Measurements from ENCODE around the gene CXorf49.
"Not testable (repeated sequence)": the region's sequence is repeated elsewhere in the genome, so short reads cannot be mapped to it uniquely, and the experiment has no call there.

CXorf49 gene

GRCh38 chrX:71718185-71718584 is at the start of gene CXorf49:
Gene CXorf49 (minus strand): TSS chrX:71718285. CDS start chrX:71718151, 134 bp downstream.
- not testable (repeated sequence) for H3K4me3 ChIP-seq (ENCODE audit: low read depth, low read length)

GRCh38 chrX:71767134-71767533 is 49.0 kb upstream of the CXorf49 start:
- not testable (repeated sequence) for H3K4me3 ChIP-seq (ENCODE audit: low read depth, low read length)

GRCh38 chrX:71765613-71766012 is 47.5 kb upstream of the CXorf49 start:
- not testable (repeated sequence) for H3K4me3 ChIP-seq (ENCODE audit: low read depth, low read length)

GRCh38 chrX:71764832-71765231 is 46.7 kb upstream of the CXorf49 start:
- not testable (repeated sequence) for H3K4me3 ChIP-seq (ENCODE audit: low read depth, low read length)

GRCh38 chrX:71763049-71763448 is 45.0 kb upstream of the CXorf49 start, which contains the start of gene CXorf49B:
Gene CXorf49B (plus strand): TSS chrX:71763349. CDS start chrX:71763424, 75 bp downstream.
- not testable (repeated sequence) for H3K4me3 ChIP-seq (ENCODE audit: low read depth, low read length)

GRCh38 chrX:71760688-71761281 is 42.7 kb upstream of the CXorf49 start:
- not testable (repeated sequence) for H3K4me3 ChIP-seq (ENCODE audit: low read depth, low read length)

- H3K4me3 ChIP-seq (ENCODE audit: low read depth, low read length), result not testable (repeated sequence)
Measured at GRCh38 chrX:71720289-71720886, 2.3 kb upstream of the CXorf49 start.

GRCh38 chrX:71719195-71719594 is 1.1 kb upstream of the CXorf49 start:
- not testable (repeated sequence) for H3K4me3 ChIP-seq (ENCODE audit: low read depth, low read length)

- not testable (repeated sequence) for H3K4me3 ChIP-seq (ENCODE audit: low read depth, low read length)
Measured at GRCh38 chrX:71716323-71716722, 1.8 kb downstream of the CXorf49 start.

- H3K4me3 ChIP-seq (ENCODE audit: low read depth, low read length), result not testable (repeated sequence)
Measured at GRCh38 chrX:71715551-71715950, 2.5 kb downstream of the CXorf49 start.

- H3K4me3 ChIP-seq (ENCODE audit: low read depth, low read length), result not testable (repeated sequence)
Measured at GRCh38 chrX:71714064-71714463, 4.0 kb downstream of the CXorf49 start.

- H3K4me3 ChIP-seq (ENCODE audit: low read depth, low read length), result not testable (repeated sequence)
Measured at GRCh38 chrX:71702853-71703252, 15.2 kb downstream of the CXorf49 start.

- not testable (repeated sequence) for H3K4me3 ChIP-seq (ENCODE audit: low read depth, low read length)
Measured at GRCh38 chrX:71699023-71699344, 19.1 kb downstream of the CXorf49 start.

GRCh38 chrX:71698299-71699022 is 19.6 kb downstream of the CXorf49 start:
- not testable (repeated sequence) for H3K4me3 ChIP-seq (ENCODE audit: low read depth, low read length)

GRCh38 chrX:71697466-71698298 is 20.4 kb downstream of the CXorf49 start:
- not testable (repeated sequence) for H3K4me3 ChIP-seq (ENCODE audit: low read depth, low read length)

- H3K4me3 ChIP-seq (ENCODE audit: low read depth, low read length), result not testable (repeated sequence)
Measured at GRCh38 chrX:71696641-71697465, 21.2 kb downstream of the CXorf49 start.
